Smooth muscle cell (in vitro differentiated cells): ENCODE data around the gene CDH4. TPM values are rescaled to one million over a fixed set of nuclear protein-coding genes. Genes with fewer than 3 reads are reported as not detected.

Source experiments
- DNase-seq: peaks from one replicate; lab custom pipeline; 2025; ENCODE audit not compliant: unreplicated experiment; lab: John Stamatoyannopoulos, UW
- H2AFZ ChIP-seq: fragments of 200-600 bp; sonication (generic); 2 replicates; pipeline ENCODE4 v1.6.0; 2016; ENCODE audit warnings: antibody characterized with exemption, low read depth, mild to moderate bottlenecking
- H3F3A ChIP-seq: fragments of 200-600 bp; sonication (generic); 2 replicates; pipeline ENCODE4 v1.6.0; 2017; ENCODE audit warnings: antibody characterized with exemption, low read depth
- H3K27ac ChIP-seq: fragments of 200-600 bp; sonication (generic); 2 replicates; pipeline ENCODE4 v1.5.1; 2016; ENCODE audit warnings: low read depth, mild to moderate bottlenecking
- H3K27me3 ChIP-seq: fragments of 200-600 bp; sonication (generic); 2 replicates; pipeline ENCODE4 v1.6.1; 2016; ENCODE audit warnings: low read depth, mild to moderate bottlenecking
- H3K36me3 ChIP-seq: fragments of 200-600 bp; sonication (generic); 2 replicates; pipeline ENCODE4 v1.5.1; 2016; ENCODE audit warnings: low read depth
- H3K4me1 ChIP-seq: fragments of 200-600 bp; sonication (generic); 2 replicates; pipeline ENCODE4 v1.5.1; 2016; ENCODE audit warnings: low read depth
- H3K4me2 ChIP-seq: fragments of 200-600 bp; sonication (generic); 2 replicates; pipeline ENCODE4 v1.6.0; 2016; ENCODE audit warnings: mild to moderate bottlenecking
- H3K4me3 ChIP-seq: fragments of 200-600 bp; sonication (generic); 2 replicates; pipeline ENCODE4 v1.5.1; 2016; ENCODE audit warnings: mild to moderate bottlenecking
- H3K79me2 ChIP-seq: fragments of 200-600 bp; sonication (generic); 2 replicates; pipeline ENCODE4 v1.6.0; 2016; ENCODE audit warnings: low read depth, mild to moderate bottlenecking
- H3K9ac ChIP-seq: fragments of 200-600 bp; sonication (generic); 2 replicates; pipeline ENCODE4 v1.6.0; 2016; ENCODE audit warnings: low read depth
- H3K9me3 ChIP-seq: fragments of 200-600 bp; sonication (generic); replicated peaks from 2 replicates; pipeline ENCODE4 v1.5.1; 2016; ENCODE audit warnings: low read depth
- H4K20me1 ChIP-seq: fragments of 200-600 bp; sonication (generic); 2 replicates; pipeline ENCODE4 v1.6.0; 2016; ENCODE audit warnings: low read depth
- CTCF ChIP-seq: fragments of 200-600 bp; sonication (generic); IDR thresholded peaks from 2 replicates; pipeline ENCODE4 v1.5.1; 2017; ENCODE audit warnings: borderline replicate concordance, mild to moderate bottlenecking, antibody characterized with exemption; ENCODE audit not compliant: insufficient read depth, poor library complexity, severe bottlenecking
- WGBS: methylation state at CpG from one replicate; pipeline ENCODE4 v1.1.7; 2016; ENCODE audit warnings: low lambda C conversion rate; 5-methylcytosine and 5-hydroxymethylcytosine counted together
- polyA plus RNA-seq: library from polyadenylated mRNA; unstranded; fragments of >200 nt; fragmentation: Nextera tagmentation; extraction: Ambion mirVana; gene quantifications from 2 replicates; pipeline ENCODE4 v1.2.1, GENCODE V29; 2016
- total RNA-seq: library from RNA; depleted of rRNA; stranded (reverse); fragments of >200 nt; gene quantifications from 2 replicates; pipeline ENCODE4 v1.2.3, GENCODE V29; 2014

CDH4 gene
- total and polyA plus RNA-seq, 2 experiments from 2014 or later: 0.03 to 0.04 TPM

GRCh38 chr20:61347443-61347842, 95.4 kb downstream of the CDH4 start:
- H3K27ac ChIP-seq: no peak overlapping the region
- no peaks in the 10 kb centered on the region for H4K20me1 ChIP-seq
- H3K4me2 ChIP-seq: no peak overlapping the region
- no peak overlapping the region for H2AFZ ChIP-seq
- no peak for TF ChIP-seq CTCF
- DNase-seq: no peak
- no peaks in the 10 kb centered on the region for H3K9me3 ChIP-seq
- H3K9ac ChIP-seq: no peak overlapping the region
- H3K4me1 ChIP-seq: peaks cover 2% of the 10 kb centered on the region
- H3K27me3 ChIP-seq: peaks cover 10% of the 10 kb centered on the region
- WGBS: 93% methylated on average over 13 of the region's 13 CpGs
- no peaks in the 10 kb centered on the region for H3K36me3 ChIP-seq
- H3K79me2 ChIP-seq: no peaks in the 10 kb centered on the region
- H3F3A ChIP-seq: no peaks in the 10 kb centered on the region
- H3K4me3 ChIP-seq: no peak overlapping the region

DNA sequence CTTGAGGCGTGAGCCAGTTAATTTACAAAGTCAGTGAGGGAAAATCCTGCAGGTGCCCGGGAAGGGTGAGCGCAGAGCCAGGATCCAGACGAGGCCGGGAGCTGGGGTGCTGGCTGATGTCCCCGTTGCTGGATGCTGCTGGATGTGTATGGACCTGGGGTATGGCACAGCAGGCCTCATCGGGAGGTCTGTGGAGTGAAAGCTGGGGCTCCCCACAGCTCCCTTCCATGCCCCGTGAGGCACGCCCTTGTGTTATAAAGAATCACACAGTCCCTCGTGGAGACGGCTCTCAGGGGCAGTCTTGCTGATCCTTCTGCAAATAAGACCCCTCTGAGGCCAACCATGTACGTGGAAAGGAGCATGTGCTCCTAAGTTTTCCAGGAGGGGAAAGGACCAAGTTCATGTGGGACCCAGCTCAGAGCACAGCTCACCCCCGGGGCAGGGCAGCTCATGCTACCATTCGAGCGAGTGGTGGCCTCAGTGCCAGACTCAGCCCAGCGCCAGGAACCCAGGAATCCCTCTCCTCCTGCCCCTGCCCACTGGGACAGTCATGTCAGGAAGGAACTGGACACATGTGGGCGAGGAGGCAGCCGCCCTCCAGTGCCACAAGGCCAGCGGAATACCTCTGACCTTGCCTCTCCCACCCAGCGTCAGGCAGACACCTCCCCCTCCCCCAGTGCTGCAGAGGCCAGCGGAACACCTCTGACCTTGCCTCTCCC, 97.5 kb downstream of the CDH4 start:
- Histone ChIP-seq H3K9ac (no peak overlapping the region), H3F3A (no peaks in the 10 kb centered on the region), H3K4me1 (peaks cover 8% of the 10 kb centered on the region), H3K4me2 (no peak overlapping the region), H2AFZ (no peak overlapping the region), H3K36me3 (no peaks in the 10 kb centered on the region), H3K9me3 (no peaks in the 10 kb centered on the region), H3K27me3 (peaks cover 15% of the 10 kb centered on the region), H3K79me2 (no peaks in the 10 kb centered on the region), H4K20me1 (no peaks in the 10 kb centered on the region), H3K27ac (no peak overlapping the region), H3K4me3 (no peak overlapping the region)
- DNase-seq: no peak
- TF ChIP-seq CTCF: no peak
- 86% methylated on average over 16 of the region's 21 CpGs for WGBS

DNA sequence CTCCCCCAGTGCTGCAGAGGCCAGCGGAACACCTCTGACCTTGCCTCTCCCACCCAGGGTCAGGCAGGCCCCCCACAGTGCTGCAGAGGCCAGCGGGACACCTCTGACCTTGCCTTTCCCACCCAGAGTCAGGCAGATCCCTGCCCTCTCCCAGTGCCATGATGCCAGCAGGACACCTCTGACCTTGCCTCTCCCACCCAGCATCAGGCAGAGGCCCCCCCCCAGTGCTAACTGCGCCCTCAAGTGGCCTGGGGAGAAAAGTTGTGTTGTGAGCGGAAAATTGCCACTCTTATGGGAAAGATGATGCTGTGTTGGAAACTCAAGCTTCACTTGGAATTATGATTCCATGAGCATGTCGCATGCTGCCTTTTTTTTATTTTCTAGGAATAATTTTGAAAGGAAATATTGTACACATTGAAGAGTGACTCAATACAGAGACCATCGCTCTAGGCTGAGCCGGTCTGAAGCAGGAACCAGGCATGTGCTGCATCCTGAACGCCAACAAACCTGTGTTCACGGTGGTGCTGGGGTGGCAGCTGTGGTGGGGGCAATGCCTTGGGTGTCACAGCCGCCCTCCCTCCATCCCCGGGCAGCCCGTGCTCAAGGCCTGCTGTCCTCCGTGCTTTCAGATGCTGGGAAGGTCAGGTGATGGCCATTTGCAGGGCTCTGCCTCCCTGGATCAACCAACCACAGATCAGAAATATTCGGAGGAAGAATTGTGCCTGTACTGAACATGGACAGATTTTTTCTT, 98.6 kb downstream of the CDH4 start:
- no peak for DNase-seq
- no peak overlapping the region for H3K4me2 ChIP-seq
- 83% methylated on average over 12 of the region's 14 CpGs for WGBS

More for the DNA sequence above, 98.6 kb downstream of the CDH4 start:
- Histone ChIP-seq H4K20me1 (no peaks in the 10 kb centered on the region), H3F3A (no peaks in the 10 kb centered on the region), H3K27me3 (peaks cover 15% of the 10 kb centered on the region), H3K4me3 (no peak overlapping the region), H3K79me2 (no peaks in the 10 kb centered on the region), H2AFZ (no peak overlapping the region), H3K27ac (no peak overlapping the region), H3K9me3 (no peaks in the 10 kb centered on the region), H3K4me1 (peaks cover 8% of the 10 kb centered on the region), H3K36me3 (no peaks in the 10 kb centered on the region), H3K9ac (no peak overlapping the region)
- TF ChIP-seq CTCF: no peak
